ENCODE data around the gene TSPAN32.
A peak's percentile ranks its signal among the peaks of the same experiment; 100 is the strongest.

The TSPAN32 gene, protein sequence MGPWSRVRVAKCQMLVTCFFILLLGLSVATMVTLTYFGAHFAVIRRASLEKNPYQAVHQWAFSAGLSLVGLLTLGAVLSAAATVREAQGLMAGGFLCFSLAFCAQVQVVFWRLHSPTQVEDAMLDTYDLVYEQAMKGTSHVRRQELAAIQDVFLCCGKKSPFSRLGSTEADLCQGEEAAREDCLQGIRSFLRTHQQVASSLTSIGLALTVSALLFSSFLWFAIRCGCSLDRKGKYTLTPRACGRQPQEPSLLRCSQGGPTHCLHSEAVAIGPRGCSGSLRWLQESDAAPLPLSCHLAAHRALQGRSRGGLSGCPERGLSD

DNA sequence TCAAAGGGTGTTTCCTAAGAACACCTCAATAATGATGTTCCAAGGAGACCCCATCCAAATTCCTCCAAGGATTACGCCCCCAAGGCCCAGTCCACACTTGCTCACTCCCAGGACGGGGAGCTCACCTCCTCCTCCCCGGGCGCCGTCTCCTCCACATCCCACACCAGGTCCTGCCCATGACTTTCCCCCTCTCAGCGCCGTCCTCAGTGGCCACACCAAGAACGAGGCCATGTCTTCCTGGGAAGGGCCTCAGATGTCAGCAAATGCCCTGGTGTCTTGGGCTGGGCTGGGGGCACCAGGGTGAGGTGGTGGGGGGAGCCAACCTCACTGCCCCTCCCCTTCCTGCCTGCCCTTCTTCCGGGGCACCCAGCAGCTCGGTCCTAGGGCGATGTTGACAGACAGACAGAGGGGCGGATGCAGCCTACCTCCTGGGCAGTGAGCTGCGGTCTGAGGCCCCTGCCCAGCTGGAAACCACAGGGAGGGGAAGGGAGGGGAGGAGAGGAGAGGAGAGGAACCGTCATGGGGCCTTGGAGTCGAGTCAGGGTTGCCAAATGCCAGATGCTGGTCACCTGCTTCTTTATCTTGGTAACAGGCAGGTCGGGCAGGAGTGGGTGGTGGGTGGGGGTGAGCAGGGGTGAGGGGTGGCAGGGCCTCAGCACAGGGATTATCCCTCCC lies at the start of gene TSPAN32, which contains the start of gene C11orf21:
Gene TSPAN32, plus strand, starts transcription at position 383 of the 675 bp plus-strand sequence. Its CDS starts 137 bp downstream, at position 520.
Gene C11orf21, minus strand, starts transcription at position 288 of the 675 bp plus-strand sequence. Its CDS starts 110 bp downstream, at position 178.
- Mint-ChIP-seq H3K4me1 (peaks cover 43 to 69% of the 10 kb centered on the region in 2 donors), H3K4me3 (peak within 1 kb of the TSS; percentile 87 to 95), H3K27me3 (no peaks in the 10 kb centered on the region), H3K27ac (peak within 1 kb of the TSS; percentile 96), H3K36me3 (peaks cover 0 to 3% of the 10 kb centered on the region in 2 donors), H3K9me3 (no peaks in the 10 kb centered on the region)
- ATAC-seq (replicated peaks) (peak; percentile 73 to 75), DNase-seq (peak; percentile 58)

DNA sequence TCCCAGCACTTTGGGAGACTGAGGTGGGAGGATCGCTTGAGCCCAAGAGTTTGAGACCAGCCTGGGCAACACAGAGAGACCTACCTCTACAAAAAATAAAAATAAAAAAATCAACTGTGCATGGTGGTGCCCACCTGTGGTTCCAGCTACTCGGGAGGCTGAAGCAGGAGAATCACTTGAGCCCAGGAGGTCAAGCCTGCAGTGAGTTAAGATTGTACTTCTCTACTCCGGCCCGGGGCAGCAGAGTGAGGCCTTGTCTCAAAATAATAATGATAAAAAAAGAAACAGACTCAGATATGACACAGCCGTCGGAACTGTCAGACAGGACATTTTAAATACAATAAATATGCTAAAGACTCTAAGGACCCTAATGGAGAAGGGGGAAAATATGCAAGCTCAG lies 49.8 kb upstream of the TSPAN32 start:
- DNase-seq: no peak
- H3K36me3 Mint-ChIP-seq: peaks cover 0 to 2% of the 10 kb centered on the region in 2 donors
- H3K4me1 Mint-ChIP-seq: no peaks in the 10 kb centered on the region
- H3K27ac Mint-ChIP-seq: no peak overlapping the region
- no peak for ATAC-seq (replicated peaks)
- peaks cover 12 to 31% of the 10 kb centered on the region in 2 donors for H3K27me3 Mint-ChIP-seq
- no peaks in the 10 kb centered on the region for H3K9me3 Mint-ChIP-seq
- H3K4me3 Mint-ChIP-seq: no peak overlapping the region

DNA sequence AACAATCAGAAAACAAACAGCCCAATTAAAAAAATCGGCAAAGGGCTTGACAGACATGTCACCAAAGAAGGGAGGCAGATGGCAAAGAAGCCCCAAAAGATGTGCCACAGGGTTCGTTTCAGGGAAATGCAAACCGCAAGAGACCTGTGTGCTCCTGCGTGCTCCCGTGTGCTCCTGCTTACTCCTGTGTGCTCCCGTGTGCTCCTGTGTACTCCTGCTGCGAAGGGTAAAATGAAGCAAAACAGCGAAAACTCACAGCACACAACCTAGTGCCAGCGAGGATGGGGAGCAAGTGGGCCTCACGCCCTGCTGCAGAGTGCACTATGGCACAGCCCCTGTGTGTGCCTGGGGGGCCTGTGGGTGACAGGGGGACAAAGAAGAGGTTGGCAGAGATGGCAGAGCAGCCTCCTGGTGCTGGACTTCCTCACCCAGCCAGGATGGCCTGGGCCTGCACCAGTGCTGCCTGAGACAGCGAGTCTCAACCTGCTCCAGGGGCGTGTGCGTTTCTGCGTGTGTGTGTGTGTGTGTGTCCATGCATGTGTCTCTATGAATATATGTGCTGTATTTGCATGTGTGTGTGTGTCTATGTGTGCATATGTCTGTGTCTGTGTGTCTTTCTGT lies 45.4 kb upstream of the TSPAN32 start:
- Mint-ChIP-seq H3K4me1 (peaks cover 2 to 5% of the 10 kb centered on the region in 2 donors), H3K36me3 (peaks cover 0 to 2% of the 10 kb centered on the region in 2 donors), H3K4me3 (no peak overlapping the region), H3K9me3 (no peaks in the 10 kb centered on the region), H3K27ac (no peak overlapping the region), H3K27me3 (peaks cover 5 to 6% of the 10 kb centered on the region in 2 donors)
- DNase-seq: no peak
- ATAC-seq (replicated peaks): no peak

DNA sequence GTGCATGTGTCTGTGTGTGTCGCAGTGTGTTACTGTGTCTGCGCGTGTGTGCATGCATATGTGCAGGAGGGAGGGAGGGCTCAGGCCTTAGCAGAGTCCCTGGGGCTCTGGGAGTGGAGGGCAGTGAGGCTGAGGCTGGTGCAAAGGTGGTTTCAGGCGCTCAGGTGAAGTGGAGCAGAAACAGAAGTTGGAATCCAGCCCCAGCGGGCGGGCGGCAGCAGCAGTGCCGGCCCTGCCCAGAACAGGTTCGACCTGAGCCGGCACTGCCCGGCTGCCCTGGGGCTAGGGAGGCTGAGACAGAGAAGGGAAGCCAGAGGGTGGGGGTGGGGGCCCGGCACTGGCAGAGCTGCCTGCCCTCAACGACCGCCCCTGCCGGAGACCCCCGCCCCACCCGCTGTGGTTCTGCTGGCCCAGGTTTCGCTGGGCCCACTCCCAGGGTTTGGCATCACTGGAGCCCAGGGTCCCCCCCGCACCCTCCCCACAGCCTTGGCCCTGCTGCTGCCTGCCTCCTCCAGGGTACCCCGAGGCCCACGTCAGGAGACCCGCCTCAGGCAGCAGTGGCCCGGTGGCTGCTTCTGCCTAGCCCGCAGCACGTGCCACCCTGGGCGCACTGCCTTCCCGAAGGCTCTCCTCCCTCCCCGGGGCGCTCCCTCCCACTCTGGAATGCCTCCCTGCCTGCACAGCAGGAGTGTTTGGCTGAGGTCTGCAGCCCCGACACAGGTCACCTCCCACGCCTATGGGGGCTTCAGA lies 44.7 kb upstream of the TSPAN32 start:
- peaks cover 2 to 7% of the 10 kb centered on the region in 2 donors for H3K4me1 Mint-ChIP-seq
- ATAC-seq (replicated peaks) (no peak), DNase-seq (no peak)
- peaks cover 0 to 2% of the 10 kb centered on the region in 2 donors for H3K36me3 Mint-ChIP-seq
- no peak overlapping the region for H3K27ac Mint-ChIP-seq
- H3K9me3 Mint-ChIP-seq: no peaks in the 10 kb centered on the region
- H3K27me3 Mint-ChIP-seq: peaks cover 5 to 13% of the 10 kb centered on the region in 2 donors
- no peak overlapping the region for H3K4me3 Mint-ChIP-seq

DNA sequence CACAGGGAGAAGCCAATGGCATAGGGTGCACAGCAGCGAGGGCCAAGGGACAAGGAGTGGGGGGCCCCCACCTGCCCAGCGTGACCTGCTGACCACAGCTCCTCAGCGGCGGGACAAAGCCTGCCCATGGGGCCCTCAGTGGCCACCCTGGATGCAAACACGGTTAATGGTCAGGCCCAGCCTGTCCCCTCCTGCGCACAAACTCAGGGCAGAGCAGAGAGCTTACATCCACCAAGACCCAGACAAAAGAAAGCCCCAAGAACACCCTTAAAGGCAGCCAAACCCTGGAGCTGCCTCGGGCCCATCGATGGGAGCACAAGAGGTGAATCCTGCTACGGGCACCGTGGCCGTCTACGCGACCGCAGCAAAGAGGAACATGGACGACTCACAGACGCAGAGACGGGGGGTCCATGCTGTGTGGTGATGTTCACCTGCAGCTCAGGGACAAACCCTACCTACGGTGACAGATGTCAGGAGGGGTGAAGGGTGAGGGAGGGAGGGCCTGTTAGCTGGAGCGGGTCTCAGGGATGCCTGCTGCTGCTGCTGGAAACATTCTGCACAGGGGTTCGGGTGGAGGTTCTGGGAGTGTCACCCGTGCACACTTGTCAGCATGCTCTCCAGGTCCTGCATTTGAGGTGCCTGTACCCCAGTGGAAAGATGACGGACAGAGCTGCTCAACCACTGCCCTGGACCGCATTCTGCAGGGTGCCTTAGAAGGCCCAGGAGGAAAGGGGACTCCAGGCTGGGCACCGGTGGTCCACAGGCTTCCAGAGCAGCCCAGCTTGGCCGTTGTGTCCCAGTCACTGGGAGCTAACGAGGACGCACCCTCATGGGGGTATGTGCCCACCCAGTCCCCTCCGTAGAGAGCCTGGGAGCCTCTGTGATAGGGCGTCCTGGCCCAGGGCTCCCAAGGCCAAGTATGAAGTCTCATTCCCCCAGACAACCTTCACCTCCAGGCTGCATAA lies 43.0 kb upstream of the TSPAN32 start:
- DNase-seq (no peak), ATAC-seq (replicated peaks) (no peak)
- H3K27me3 Mint-ChIP-seq: peaks cover 5 to 14% of the 10 kb centered on the region in 2 donors
- H3K36me3 Mint-ChIP-seq: peaks cover 0 to 2% of the 10 kb centered on the region in 2 donors
- no peak overlapping the region for H3K4me3 Mint-ChIP-seq
- no peak overlapping the region for H3K27ac Mint-ChIP-seq
- H3K9me3 Mint-ChIP-seq: no peaks in the 10 kb centered on the region
- H3K4me1 Mint-ChIP-seq: peaks cover 2 to 7% of the 10 kb centered on the region in 2 donors

DNA sequence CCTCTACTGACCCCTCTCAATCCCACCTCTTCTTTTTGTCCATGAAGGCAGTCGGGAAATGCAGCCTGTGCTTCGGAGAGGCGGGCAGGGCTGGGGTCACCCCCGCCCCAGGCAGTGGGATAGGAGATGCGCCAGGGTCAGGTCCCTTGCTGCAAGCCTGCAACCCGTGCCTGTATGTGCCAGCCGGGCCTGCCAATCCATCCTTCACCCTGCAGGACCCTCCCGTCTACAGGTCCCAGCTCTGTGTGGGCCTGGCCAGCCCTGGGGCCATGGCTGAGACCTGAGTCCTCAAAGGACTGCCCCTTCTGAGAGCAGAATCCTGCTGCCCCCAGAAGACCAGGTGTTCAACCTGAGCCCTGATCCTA lies 42.4 kb upstream of the TSPAN32 start:
- ATAC-seq (replicated peaks) (no peak), DNase-seq (no peak)
- H3K9me3 Mint-ChIP-seq: no peaks in the 10 kb centered on the region
- peaks cover 2 to 7% of the 10 kb centered on the region in 2 donors for H3K4me1 Mint-ChIP-seq
- peaks cover 5 to 14% of the 10 kb centered on the region in 2 donors for H3K27me3 Mint-ChIP-seq
- peaks cover 0 to 2% of the 10 kb centered on the region in 2 donors for H3K36me3 Mint-ChIP-seq
- no peak overlapping the region for H3K27ac Mint-ChIP-seq
- H3K4me3 Mint-ChIP-seq: no peak overlapping the region

DNA sequence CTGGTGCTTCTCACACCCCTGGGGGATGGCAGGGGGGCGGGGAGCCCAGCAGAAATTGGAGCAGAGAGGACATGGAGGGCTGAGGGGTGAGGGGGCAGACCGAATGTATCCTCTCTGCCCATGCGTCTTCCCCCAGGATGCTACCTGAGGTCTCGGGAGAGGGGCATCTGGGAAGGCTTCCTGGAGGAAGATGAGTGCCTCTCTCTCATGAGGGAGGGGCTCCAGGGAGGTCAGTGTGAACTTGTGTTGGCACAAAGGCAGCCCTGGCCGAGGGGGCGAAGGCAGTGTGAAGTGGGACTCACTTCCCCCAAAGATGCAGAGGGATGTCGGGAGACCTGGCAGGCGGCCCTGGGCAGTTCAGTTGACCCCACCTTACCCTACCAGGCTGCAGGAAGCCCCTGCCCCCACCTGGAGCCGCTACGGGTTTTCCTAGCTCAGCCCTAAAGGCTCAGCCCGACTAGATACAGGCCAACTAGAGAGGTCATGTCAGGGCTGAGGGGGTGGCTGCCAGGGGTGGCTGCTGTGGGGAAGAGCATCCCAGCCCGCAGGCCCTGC lies 41.8 kb upstream of the TSPAN32 start:
- Mint-ChIP-seq H3K9me3 (no peaks in the 10 kb centered on the region), H3K27ac (no peak overlapping the region), H3K4me3 (no peak overlapping the region), H3K36me3 (no peaks in the 10 kb centered on the region), H3K27me3 (peaks cover 5 to 14% of the 10 kb centered on the region in 2 donors), H3K4me1 (peaks cover 2 to 7% of the 10 kb centered on the region in 2 donors)
- ATAC-seq (replicated peaks): no peak
- no peak for DNase-seq

DNA sequence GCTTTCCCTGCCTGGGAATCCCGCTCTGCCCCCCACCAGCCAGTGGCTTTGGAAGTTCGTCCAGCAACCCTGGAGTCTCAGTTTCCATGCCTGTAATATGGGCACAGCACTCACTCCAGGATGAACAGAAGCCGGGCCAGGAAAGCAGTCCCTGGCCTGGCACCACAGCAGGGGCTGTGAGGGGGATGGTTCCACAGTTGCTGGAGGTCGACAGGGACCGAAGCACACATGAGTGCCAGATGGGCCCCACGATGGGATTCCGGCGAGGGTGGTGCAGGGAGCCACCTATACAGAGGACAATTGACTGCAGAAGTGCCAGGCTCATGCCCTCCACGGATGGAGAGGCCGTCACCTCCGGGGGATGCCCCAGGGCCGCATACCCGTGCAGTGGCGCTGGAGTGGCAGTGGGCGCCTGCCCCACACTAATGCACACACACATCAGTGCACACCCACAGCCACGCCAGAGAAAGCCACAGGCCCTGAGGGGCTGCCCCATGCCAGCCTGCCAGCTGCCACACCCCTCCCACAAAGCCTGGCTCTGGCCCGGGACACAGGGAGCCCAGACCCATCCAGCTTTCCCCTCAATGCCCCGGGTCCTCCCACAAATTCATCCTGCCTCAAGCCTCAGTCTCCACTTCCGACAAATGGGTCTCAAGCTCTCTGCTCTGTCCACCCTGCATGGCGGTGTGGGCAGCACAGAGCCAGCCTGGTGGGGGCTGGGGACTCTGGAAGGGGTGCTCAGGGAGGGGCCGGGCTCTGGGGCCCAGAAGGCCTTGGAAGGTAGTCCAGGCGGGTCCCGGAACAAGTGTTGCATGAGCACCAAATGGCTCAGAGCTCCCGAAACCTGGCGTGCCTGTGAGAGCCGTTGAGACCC lies 41.1 kb upstream of the TSPAN32 start:
- Mint-ChIP-seq H3K36me3 (no peaks in the 10 kb centered on the region), H3K27me3 (peaks cover 5 to 14% of the 10 kb centered on the region in 2 donors), H3K9me3 (no peaks in the 10 kb centered on the region), H3K4me3 (no peak overlapping the region), H3K4me1 (peaks cover 7 to 14% of the 10 kb centered on the region in 2 donors), H3K27ac (no peak overlapping the region)
- DNase-seq (no peak), ATAC-seq (replicated peaks) (no peak)

DNA sequence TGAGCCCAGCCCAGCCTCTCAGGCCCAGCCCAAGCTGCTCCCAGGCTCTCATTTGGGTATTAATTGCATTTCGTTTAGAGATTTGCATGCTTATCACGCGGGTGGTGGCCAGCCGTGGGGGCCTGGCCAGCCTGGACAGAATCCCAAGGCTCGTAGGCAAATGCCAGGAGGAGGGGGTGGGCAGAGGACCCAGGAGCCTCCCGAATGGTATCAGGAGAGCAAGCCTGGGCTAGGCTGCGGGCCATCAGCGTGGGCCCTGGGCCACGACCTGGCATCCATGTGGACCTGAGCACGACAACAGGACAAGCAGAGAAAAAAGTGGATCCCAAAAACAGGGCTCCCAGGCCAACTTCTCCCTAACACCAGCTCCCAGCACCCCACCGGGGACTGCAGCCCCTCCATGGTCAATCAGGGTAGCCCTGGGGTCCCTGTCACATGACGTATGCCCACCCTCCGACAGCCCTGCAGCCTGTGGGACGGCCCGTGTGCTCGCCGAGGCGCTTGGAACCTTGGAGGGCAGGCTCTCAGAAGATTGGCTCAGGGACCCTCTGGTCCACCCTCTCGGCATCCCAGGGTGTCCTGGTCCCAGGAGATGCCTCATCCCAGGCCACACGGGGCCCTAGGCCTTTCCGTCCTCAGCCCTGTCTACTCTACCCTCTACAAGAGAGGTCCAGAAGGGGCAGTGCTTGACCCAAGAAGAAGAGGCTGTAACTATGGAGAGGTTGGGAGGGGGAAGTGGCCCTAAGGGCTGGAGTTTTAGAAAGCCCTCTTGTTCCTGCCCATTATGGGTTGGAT lies 40.2 kb upstream of the TSPAN32 start:
- ATAC-seq (replicated peaks) (no peak), DNase-seq (no peak)
- Mint-ChIP-seq H3K4me1 (peaks cover 16 to 23% of the 10 kb centered on the region in 2 donors), H3K9me3 (no peaks in the 10 kb centered on the region), H3K36me3 (no peaks in the 10 kb centered on the region), H3K27ac (no peak overlapping the region), H3K27me3 (peaks cover 5 to 14% of the 10 kb centered on the region in 2 donors), H3K4me3 (no peak overlapping the region)

DNA sequence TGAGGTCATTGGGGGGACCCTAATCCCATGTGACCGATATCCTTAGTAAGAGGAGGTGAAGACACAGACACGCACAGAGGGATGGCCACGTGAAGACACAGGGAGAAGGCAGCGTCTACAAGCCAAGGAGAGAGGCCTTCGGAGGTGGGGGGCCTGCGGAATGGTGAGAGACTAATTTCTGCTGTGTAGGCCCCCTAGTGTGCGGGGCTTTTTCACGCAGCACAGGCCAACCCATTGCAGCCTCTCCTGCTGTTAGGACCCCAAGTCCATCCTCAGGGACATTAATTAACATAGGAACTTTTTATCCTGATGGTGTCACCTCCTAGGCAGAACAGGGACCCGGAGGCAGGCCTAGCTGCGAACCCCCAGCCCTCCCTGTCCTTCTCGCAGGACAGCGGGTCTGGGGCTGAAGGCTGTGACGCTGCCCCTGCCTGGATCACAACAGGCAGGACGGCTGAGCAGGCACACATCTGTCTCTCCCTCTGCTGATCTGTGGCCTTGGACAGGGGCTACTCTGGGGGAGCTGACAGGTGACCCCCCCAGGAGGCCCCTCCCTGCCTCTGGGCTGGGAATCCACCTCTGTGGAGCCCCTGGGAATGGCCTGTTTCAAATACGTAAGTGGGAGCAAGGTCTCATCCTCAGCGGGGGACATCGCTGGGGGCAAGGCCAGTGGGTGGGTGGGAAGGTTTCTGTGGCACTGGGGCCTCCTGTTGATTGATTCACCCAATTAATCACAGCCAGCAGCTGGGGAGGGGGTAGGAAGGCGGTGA lies 39.3 kb upstream of the TSPAN32 start:
- Mint-ChIP-seq H3K4me1 (peaks cover 18 to 31% of the 10 kb centered on the region in 2 donors), H3K36me3 (no peaks in the 10 kb centered on the region), H3K27ac (no peak overlapping the region), H3K9me3 (no peaks in the 10 kb centered on the region), H3K4me3 (no peak overlapping the region), H3K27me3 (peaks cover 5 to 14% of the 10 kb centered on the region in 2 donors)
- DNase-seq: no peak
- ATAC-seq (replicated peaks): no peak

DNA sequence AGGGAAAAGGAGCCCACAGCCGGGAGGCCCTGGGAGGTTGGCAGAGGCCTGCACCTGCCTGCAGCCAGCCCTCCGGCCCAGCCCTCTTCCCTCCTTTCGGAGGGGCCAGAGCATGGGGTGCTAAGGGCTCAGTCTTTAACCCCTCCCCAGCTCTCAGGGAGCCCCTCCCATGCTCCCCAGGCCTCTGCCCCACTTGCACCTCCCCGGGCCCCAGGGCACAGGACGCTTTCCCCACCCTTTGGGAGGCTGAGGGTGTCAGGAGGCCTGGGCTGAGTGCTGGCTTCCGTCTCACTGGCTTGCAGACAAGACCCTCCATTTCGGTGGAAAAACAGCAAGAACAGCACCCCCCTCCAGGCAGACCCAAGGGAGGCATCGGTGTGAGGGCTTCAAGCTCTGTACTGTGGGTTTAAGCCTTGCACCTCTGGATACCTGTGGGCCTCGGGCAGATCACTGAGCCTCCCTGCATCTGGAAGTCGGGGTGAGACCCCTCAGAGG lies 38.7 kb upstream of the TSPAN32 start:
- no peak overlapping the region for H3K4me3 Mint-ChIP-seq
- DNase-seq (no peak), ATAC-seq (replicated peaks) (no peak)
- peaks cover 20 to 37% of the 10 kb centered on the region in 2 donors for H3K4me1 Mint-ChIP-seq
- no peak overlapping the region for H3K27ac Mint-ChIP-seq
- H3K9me3 Mint-ChIP-seq: no peaks in the 10 kb centered on the region
- H3K27me3 Mint-ChIP-seq: peaks cover 4 to 14% of the 10 kb centered on the region in 2 donors
- no peaks in the 10 kb centered on the region for H3K36me3 Mint-ChIP-seq

All from stimulated activated naive B cell treated with anti-CD40 and anti-IgM and Interleukin-4, amounts not matched to agents 10 μg/mL and 1 μg/mL and 100 μg/mL, for 72 hours (primary cell).